ENCODE results near the gene MGAT5B.
A peak's percentile ranks its signal among the peaks of the same experiment; 100 is the strongest.
"Not testable (repeated sequence)": the region's sequence is repeated elsewhere in the genome, so short reads cannot be mapped to it uniquely, and the experiment has no call there.

The MGAT5B gene

GRCh38 chr17:76843068-76843467, 25.1 kb upstream of the MGAT5B start:
- DNase-seq, ATAC-seq, H3K9me3 Mint-ChIP-seq, H3K4me3 Mint-ChIP-seq, H3K27ac Mint-ChIP-seq: not testable (repeated sequence)
- peaks cover 81% of the 10 kb centered on the region for H3K27me3 Mint-ChIP-seq
- H3K4me1 Mint-ChIP-seq, result peaks cover 19% of the 10 kb centered on the region

GRCh38 chr17:76843703-76844484, 24.3 kb upstream of the MGAT5B start:
- DNase-seq (no peak), ATAC-seq (no peak)
- no peaks in the 10 kb centered on the region for H3K9me3 Mint-ChIP-seq
- no peak overlapping the region for H3K27ac Mint-ChIP-seq
- no peak overlapping the region for H3K4me3 Mint-ChIP-seq
- H3K4me1 Mint-ChIP-seq, result peaks cover 19% of the 10 kb centered on the region
- H3K27me3 Mint-ChIP-seq, result peaks cover 77% of the 10 kb centered on the region

- ATAC-seq (no peak), DNase-seq (no peak)
- no peak overlapping the region for H3K27ac Mint-ChIP-seq
Measured at GRCh38 chr17:76844485-76844829, 23.7 kb upstream of the MGAT5B start.

GRCh38 chr17:76844846-76845245, 23.4 kb upstream of the MGAT5B start:
- Mint-ChIP-seq H3K9me3 (no peaks in the 10 kb centered on the region), H3K4me3 (no peak overlapping the region), H3K4me1 (peaks cover 12% of the 10 kb centered on the region), H3K27me3 (peaks cover 72% of the 10 kb centered on the region), H3K27ac (no peak overlapping the region)
- ATAC-seq, result no peak
- no peak for DNase-seq

More at GRCh38 chr17:76844485-76844829, 23.7 kb upstream of the MGAT5B start:
- Mint-ChIP-seq H3K4me3 (no peak overlapping the region), H3K9me3 (no peaks in the 10 kb centered on the region), H3K27me3 (peaks cover 72% of the 10 kb centered on the region), H3K4me1 (peaks cover 16% of the 10 kb centered on the region)

- Mint-ChIP-seq H3K4me3 (no peak overlapping the region), H3K4me1 (peaks cover 5% of the 10 kb centered on the region), H3K27me3 (peaks cover 69% of the 10 kb centered on the region), H3K27ac (no peak overlapping the region), H3K9me3 (no peaks in the 10 kb centered on the region)
- ATAC-seq, result no peak
- DNase-seq, result no peak
Measured at GRCh38 chr17:76845541-76846017, 22.6 kb upstream of the MGAT5B start.

- ATAC-seq (no peak), DNase-seq (no peak)
- H3K27me3 Mint-ChIP-seq, result peaks cover 55% of the 10 kb centered on the region
- no peak overlapping the region for H3K4me3 Mint-ChIP-seq
- H3K27ac Mint-ChIP-seq, result peak overlapping the region in 1 of 2 donors; percentile 36
- H3K9me3 Mint-ChIP-seq, result no peaks in the 10 kb centered on the region
- H3K4me1 Mint-ChIP-seq, result no peaks in the 10 kb centered on the region
Measured at GRCh38 chr17:76847031-76847430, 21.2 kb upstream of the MGAT5B start.

GRCh38 chr17:76848670-76849069, 19.5 kb upstream of the MGAT5B start:
- no peak overlapping the region for H3K27ac Mint-ChIP-seq
- no peak for DNase-seq
- peaks cover 42% of the 10 kb centered on the region for H3K27me3 Mint-ChIP-seq
- ATAC-seq, result no peak
- no peak overlapping the region for H3K4me3 Mint-ChIP-seq
- no peaks in the 10 kb centered on the region for H3K4me1 Mint-ChIP-seq
- no peaks in the 10 kb centered on the region for H3K9me3 Mint-ChIP-seq

GRCh38 chr17:76849160-76849559, 19.0 kb upstream of the MGAT5B start:
- DNase-seq, H3K4me3 Mint-ChIP-seq, H3K4me1 Mint-ChIP-seq, H3K9me3 Mint-ChIP-seq, ATAC-seq, H3K27ac Mint-ChIP-seq: not testable (repeated sequence)
- peaks cover 37% of the 10 kb centered on the region for H3K27me3 Mint-ChIP-seq

- Mint-ChIP-seq H3K27me3 (peaks cover 16% of the 10 kb centered on the region), H3K4me1 (no peaks in the 10 kb centered on the region), H3K27ac (no peak overlapping the region), H3K4me3 (no peak overlapping the region), H3K9me3 (no peaks in the 10 kb centered on the region)
- no peak for DNase-seq
- no peak for ATAC-seq
Measured at GRCh38 chr17:76852843-76853242, 15.4 kb upstream of the MGAT5B start.

GRCh38 chr17:76855105-76855504, 13.1 kb upstream of the MGAT5B start:
- H3K27me3 Mint-ChIP-seq, result peaks cover 10% of the 10 kb centered on the region
- no peak overlapping the region for H3K27ac Mint-ChIP-seq
- no peaks in the 10 kb centered on the region for H3K4me1 Mint-ChIP-seq
- ATAC-seq, result no peak
- no peak for DNase-seq
- H3K4me3 Mint-ChIP-seq, result no peak overlapping the region
- no peaks in the 10 kb centered on the region for H3K9me3 Mint-ChIP-seq

DNA sequence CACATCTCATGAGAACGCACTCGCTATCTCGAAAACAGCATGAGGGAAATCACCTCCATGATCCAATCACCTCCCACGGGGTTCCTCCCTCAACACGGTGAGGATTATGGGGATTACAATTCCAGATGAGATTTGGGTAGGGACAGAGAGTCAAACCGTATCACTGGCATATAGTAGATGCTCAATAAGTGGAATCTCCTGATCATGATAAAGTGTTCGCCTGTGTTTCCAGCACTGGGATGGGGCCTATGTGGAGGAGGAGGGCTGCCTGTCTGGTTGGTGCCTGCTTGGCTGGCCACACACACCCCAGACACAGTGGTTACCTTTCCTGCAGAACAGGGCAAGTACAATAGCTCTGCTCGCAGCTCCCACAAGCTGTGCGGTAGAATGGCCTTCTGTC, 6.1 kb upstream of the MGAT5B start:
- DNase-seq (no peak), ATAC-seq (no peak)
- H3K4me1 Mint-ChIP-seq, result no peaks in the 10 kb centered on the region
- no peak overlapping the region for H3K27ac Mint-ChIP-seq
- peaks cover 20% of the 10 kb centered on the region for H3K27me3 Mint-ChIP-seq
- no peaks in the 10 kb centered on the region for H3K9me3 Mint-ChIP-seq
- no peak overlapping the region for H3K4me3 Mint-ChIP-seq

GRCh38 chr17:76862494-76862893, 5.7 kb upstream of the MGAT5B start:
- H3K9me3 Mint-ChIP-seq, result no peaks in the 10 kb centered on the region
- no peak overlapping the region for H3K4me3 Mint-ChIP-seq
- ATAC-seq, result no peak
- no peak for DNase-seq
- peaks cover 24% of the 10 kb centered on the region for H3K27me3 Mint-ChIP-seq
- H3K27ac Mint-ChIP-seq, result no peak overlapping the region
- peaks cover 3% of the 10 kb centered on the region for H3K4me1 Mint-ChIP-seq

- Mint-ChIP-seq H3K27ac (no peak overlapping the region), H3K4me3 (no peak overlapping the region)
- no peak for ATAC-seq
Measured at GRCh38 chr17:76864024-76864423, 4.2 kb upstream of the MGAT5B start.

GRCh38 chr17:76865174-76865573, 3.0 kb upstream of the MGAT5B start:
- Mint-ChIP-seq H3K4me1 (peaks cover 7% of the 10 kb centered on the region), H3K9me3 (no peaks in the 10 kb centered on the region), H3K4me3 (no peak overlapping the region), H3K27me3 (peaks cover 43% of the 10 kb centered on the region), H3K27ac (no peak overlapping the region)
- DNase-seq, result no peak
- no peak for ATAC-seq

More at GRCh38 chr17:76864024-76864423, 4.2 kb upstream of the MGAT5B start:
- Mint-ChIP-seq H3K27me3 (peaks cover 36% of the 10 kb centered on the region), H3K9me3 (no peaks in the 10 kb centered on the region), H3K4me1 (peaks cover 7% of the 10 kb centered on the region)
- no peak for DNase-seq

DNA sequence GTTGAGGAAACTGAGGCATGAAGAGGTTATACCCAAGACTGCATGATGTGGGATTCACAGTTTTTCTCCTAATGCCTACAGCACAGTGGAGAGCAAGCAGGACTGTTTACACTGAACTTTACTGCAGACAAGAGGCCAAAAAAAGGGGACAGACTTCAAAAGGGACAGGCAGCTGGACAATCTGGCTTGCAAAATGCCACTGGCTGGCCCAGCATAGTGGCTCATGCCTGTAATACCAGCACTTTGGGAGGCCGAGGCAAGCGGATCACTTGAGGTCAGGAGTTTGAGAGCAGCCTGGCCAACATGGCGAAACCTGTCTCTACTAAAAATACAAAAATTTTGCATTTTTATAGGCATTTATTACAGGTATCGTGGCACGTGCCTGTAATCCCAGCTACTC, 2.0 kb upstream of the MGAT5B start:
- Mint-ChIP-seq H3K27ac (no peak overlapping the region), H3K9me3 (no peaks in the 10 kb centered on the region), H3K4me3 (no peak overlapping the region), H3K4me1 (peaks cover 7% of the 10 kb centered on the region), H3K27me3 (peaks cover 53% of the 10 kb centered on the region)
- no peak for DNase-seq
- no peak for ATAC-seq

GRCh38 chr17:76866774-76867577, 1.2 kb upstream of the MGAT5B start:
- DNase-seq, result no peak
- Mint-ChIP-seq H3K27ac (no peak overlapping the region), H3K4me3 (peak overlapping the region in 1 of 2 donors; percentile 76), H3K27me3 (peaks cover 58% of the 10 kb centered on the region), H3K4me1 (peaks cover 8% of the 10 kb centered on the region), H3K9me3 (no peaks in the 10 kb centered on the region)
- ATAC-seq, result no peak
